Measurements from ENCODE around the gene HGD. TPM values are rescaled to one million over a fixed set of nuclear protein-coding genes. Genes with fewer than 3 reads are reported as not detected.
"Not testable (repeated sequence)": the region's sequence is repeated elsewhere in the genome, so short reads cannot be mapped to it uniquely, and the experiment has no call there.

The HGD gene
- total RNA-seq, 4 donors from 2014 or later: 20.9 to 87.7 (median 73.2) TPM

DNA sequence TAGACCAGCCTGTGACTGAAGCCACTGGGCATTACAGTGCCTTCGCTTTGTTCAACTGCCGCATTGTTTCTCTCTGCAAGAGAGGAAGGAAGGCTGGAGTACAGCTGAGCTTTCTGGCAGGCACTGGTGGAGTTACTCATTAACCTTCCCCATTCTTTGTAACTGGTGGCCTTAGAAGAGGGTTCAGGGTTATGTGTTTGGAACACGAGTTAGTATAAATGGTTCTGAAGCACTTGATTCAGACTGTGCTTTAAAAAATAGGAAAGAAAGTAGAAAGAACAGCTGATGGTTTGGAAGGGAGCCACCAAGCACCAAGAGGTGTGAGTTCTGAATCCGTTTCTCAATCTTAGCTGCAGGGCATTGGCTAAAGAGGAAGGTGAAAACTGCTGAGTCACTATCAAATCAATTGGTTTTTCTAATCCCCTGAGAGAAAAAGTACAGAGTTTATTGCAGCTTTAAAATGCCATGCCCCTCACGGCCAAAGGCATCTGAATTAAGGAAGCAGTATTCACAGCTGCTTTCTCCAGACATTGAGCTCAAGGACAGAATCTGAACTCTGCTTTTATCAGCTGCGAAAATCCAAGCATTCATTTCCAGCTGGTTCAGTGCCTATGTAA lies 3.6 kb downstream of the HGD start:
- Histone ChIP-seq H3K27me3 (no peaks in the 10 kb centered on the region), H3K27ac (peak overlapping the region; percentile 73 to 80 (median 77)), H3K36me3 (no peaks in the 10 kb centered on the region), H3K4me1 (peaks cover 0 to 31% (median 23%) of the 10 kb centered on the region in 4 donors), H3K4me3 (peak overlapping the region in 1 of 4 donors; percentile 3), H3K9me3 (no peaks in the 10 kb centered on the region)
- intact Hi-C loops (cut with DNase I; ENCODE audit: low total_unique reads) (no loop called here), in situ Hi-C loops (cut with MboI; ENCODE audit: low pct_ligation_motif_present in 1 of 4, low pct_unique_long_range_greater_than_20kb in 1 of 4, low sequenced_read_pairs in 3 of 4) (no loop called here)
- peak in 1 of 3 donors; percentile 46 for TF ChIP-seq POLR2AphosphoS5 (IDR thresholded peaks at IDR 0.05)
- TF ChIP-seq, protein P1, sequence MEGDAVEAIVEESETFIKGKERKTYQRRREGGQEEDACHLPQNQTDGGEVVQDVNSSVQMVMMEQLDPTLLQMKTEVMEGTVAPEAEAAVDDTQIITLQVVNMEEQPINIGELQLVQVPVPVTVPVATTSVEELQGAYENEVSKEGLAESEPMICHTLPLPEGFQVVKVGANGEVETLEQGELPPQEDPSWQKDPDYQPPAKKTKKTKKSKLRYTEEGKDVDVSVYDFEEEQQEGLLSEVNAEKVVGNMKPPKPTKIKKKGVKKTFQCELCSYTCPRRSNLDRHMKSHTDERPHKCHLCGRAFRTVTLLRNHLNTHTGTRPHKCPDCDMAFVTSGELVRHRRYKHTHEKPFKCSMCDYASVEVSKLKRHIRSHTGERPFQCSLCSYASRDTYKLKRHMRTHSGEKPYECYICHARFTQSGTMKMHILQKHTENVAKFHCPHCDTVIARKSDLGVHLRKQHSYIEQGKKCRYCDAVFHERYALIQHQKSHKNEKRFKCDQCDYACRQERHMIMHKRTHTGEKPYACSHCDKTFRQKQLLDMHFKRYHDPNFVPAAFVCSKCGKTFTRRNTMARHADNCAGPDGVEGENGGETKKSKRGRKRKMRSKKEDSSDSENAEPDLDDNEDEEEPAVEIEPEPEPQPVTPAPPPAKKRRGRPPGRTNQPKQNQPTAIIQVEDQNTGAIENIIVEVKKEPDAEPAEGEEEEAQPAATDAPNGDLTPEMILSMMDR (IDR thresholded peaks at IDR 0.05): no peak
- 11 to 22% methylated on average over 3 to 6 of the region's 6 CpGs for WGBS, 2 donors (ENCODE audit: low coverage in 1 of 2)
- peak; percentile 70 for DNase-seq

DNA sequence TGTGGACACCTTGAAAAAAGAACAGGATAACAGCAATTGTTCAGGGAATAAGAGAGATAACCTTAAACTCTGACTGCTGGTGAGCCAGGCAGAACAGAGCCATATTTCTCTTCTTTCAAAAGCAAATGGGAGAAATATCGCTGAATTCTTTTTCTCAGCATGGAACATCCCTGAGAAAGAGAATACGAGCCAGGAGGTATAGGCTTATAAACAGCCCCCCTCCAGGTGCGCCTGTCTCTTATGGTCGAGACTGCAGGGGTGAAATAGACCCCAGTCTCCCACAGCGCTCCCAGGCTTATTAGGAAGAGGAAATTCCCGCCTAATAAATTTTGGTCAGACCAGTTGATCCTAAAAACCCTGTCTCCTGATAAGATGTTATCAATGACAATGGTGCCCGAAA lies 4.8 kb downstream of the HGD start:
- H3K27me3 ChIP-seq; intact Hi-C loops (cut with DNase I; ENCODE audit: low total_unique reads); DNase-seq; H3K9me3 ChIP-seq; in situ Hi-C loops (cut with MboI; ENCODE audit: low pct_ligation_motif_present in 1 of 4, low pct_unique_long_range_greater_than_20kb in 1 of 4, low sequenced_read_pairs in 3 of 4); H3K4me3 ChIP-seq; H3K27ac ChIP-seq; H3K36me3 ChIP-seq: not testable (repeated sequence)
- peaks cover 0 to 20% (median 14%) of the 10 kb centered on the region in 4 donors for H3K4me1 ChIP-seq
- 84% methylated on average over 7 of the region's 7 CpGs; no CpG with 5 or more reads in 1 of the 2 donors for WGBS, 2 donors (ENCODE audit: low coverage in 1 of 2)

DNA sequence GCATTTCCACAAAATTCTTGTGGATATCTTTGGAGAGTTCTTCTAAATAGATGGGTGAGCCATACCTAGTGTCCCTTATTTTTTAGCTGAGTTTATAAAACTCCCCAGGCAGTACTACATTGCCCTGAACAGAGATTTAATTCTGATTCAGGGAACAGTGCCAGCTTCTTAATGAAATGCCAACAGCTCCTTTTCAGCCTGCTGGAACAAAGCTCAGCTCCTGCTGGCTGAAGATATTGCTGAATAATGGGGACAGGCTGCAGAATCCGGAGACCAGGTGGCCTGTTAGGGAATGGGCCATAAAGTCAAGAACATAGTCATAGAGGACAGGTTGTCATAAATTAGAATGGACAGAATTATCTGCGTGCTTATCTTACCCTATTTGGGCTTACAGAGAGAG lies 8.9 kb downstream of the HGD start:
- Histone ChIP-seq H3K4me1 (peaks cover 0 to 6% (median 3%) of the 10 kb centered on the region in 4 donors), H3K27ac (no peak overlapping the region), H3K9me3 (no peaks in the 10 kb centered on the region), H3K4me3 (no peak overlapping the region), H3K27me3 (no peaks in the 10 kb centered on the region), H3K36me3 (no peaks in the 10 kb centered on the region)
- 54 to 67% methylated on average over 1 to 2 of the region's 2 CpGs for WGBS, 2 donors (ENCODE audit: low coverage in 1 of 2)
- intact Hi-C loops (cut with DNase I; ENCODE audit: low total_unique reads): no loop called here
- in situ Hi-C loops (cut with MboI; ENCODE audit: low pct_ligation_motif_present in 1 of 4, low pct_unique_long_range_greater_than_20kb in 1 of 4, low sequenced_read_pairs in 3 of 4): no loop called here
- TF ChIP-seq POLR2AphosphoS5 (IDR thresholded peaks at IDR 0.05) (no peak), EP300 (IDR thresholded peaks at IDR 0.05; ENCODE audit: low read depth) (no peak), POLR2A (IDR thresholded peaks at IDR 0.05) (no peak)
- TF ChIP-seq, protein P1 (IDR thresholded peaks at IDR 0.05): no peak
- DNase-seq: no peak

DNA sequence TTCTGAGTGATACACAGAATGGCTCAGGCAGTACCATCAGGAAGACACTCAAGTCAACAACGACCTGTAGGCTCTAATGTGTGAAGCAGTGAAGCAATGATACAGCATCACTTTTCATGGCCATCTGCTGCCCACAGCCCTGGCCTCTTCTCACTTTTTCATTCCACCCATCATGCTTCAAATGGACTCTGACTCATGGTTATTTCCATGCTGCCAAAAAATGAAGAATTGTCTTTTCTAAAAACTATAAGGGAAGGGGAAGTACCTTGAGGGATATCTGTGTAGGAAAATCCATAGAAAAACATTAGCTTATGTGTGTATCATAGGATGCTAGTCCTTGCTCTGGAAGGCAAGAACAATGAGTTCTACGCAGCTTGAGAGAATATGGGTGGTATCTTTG lies 11.5 kb downstream of the HGD start:
- Histone ChIP-seq H3K9me3 (no peaks in the 10 kb centered on the region), H3K4me1 (no peaks in the 10 kb centered on the region), H3K36me3 (no peaks in the 10 kb centered on the region), H3K4me3 (no peak overlapping the region), H3K27me3 (no peaks in the 10 kb centered on the region), H3K27ac (no peak overlapping the region)
- 56 to 85% methylated on average over 2 of the region's 2 CpGs for WGBS, 2 donors (ENCODE audit: low coverage in 1 of 2)
- TF ChIP-seq, protein P1 (IDR thresholded peaks at IDR 0.05): no peak
- TF ChIP-seq POLR2AphosphoS5 (IDR thresholded peaks at IDR 0.05) (no peak), EP300 (IDR thresholded peaks at IDR 0.05; ENCODE audit: low read depth) (no peak), POLR2A (IDR thresholded peaks at IDR 0.05) (no peak)
- intact Hi-C loops (cut with DNase I; ENCODE audit: low total_unique reads) (no loop called here), in situ Hi-C loops (cut with MboI; ENCODE audit: low pct_ligation_motif_present in 1 of 4, low pct_unique_long_range_greater_than_20kb in 1 of 4, low sequenced_read_pairs in 3 of 4) (no loop called here)
- DNase-seq: no peak

- DNase-seq: no peak
- Histone ChIP-seq H3K4me3 (no peak overlapping the region), H3K4me1 (peaks cover 0 to 11% (median 6%) of the 10 kb centered on the region in 4 donors), H3K36me3 (no peaks in the 10 kb centered on the region), H3K27me3 (no peaks in the 10 kb centered on the region), H3K9me3 (no peaks in the 10 kb centered on the region), H3K27ac (no peak overlapping the region)
- intact Hi-C loops (cut with DNase I; ENCODE audit: low total_unique reads) (no loop called here), in situ Hi-C loops (cut with MboI; ENCODE audit: low pct_ligation_motif_present in 1 of 4, low pct_unique_long_range_greater_than_20kb in 1 of 4, low sequenced_read_pairs in 3 of 4) (no loop called here)
- TF ChIP-seq, protein P1 (IDR thresholded peaks at IDR 0.05): no peak
- TF ChIP-seq EP300 (IDR thresholded peaks at IDR 0.05; ENCODE audit: low read depth) (no peak), POLR2AphosphoS5 (IDR thresholded peaks at IDR 0.05) (no peak), POLR2A (IDR thresholded peaks at IDR 0.05) (no peak)
Measured at GRCh38 chr3:120664926-120665325, 17.1 kb downstream of the HGD start.
